RPMI7951 (cell line): ENCODE results near the gene ZNF831. TPM values are rescaled to one million over a fixed set of nuclear protein-coding genes. Genes with fewer than 3 reads are reported as not detected.

ENCODE experiments used
- DNase-seq: peaks from one replicate; pipeline ENCODE4 v3.0.0-alpha.2; 2012; ENCODE audit warnings: low read depth
- total RNA-seq: library from RNA; depleted of rRNA; stranded (reverse); fragments of >200 nt; shearing (Covaris generic); gene quantifications from 2 replicates; pipeline ENCODE4 v1.2.3, GENCODE V29; 2014

The ZNF831 gene
- total RNA-seq, 1 experiment from 2014 or later, result not detected

DNA sequence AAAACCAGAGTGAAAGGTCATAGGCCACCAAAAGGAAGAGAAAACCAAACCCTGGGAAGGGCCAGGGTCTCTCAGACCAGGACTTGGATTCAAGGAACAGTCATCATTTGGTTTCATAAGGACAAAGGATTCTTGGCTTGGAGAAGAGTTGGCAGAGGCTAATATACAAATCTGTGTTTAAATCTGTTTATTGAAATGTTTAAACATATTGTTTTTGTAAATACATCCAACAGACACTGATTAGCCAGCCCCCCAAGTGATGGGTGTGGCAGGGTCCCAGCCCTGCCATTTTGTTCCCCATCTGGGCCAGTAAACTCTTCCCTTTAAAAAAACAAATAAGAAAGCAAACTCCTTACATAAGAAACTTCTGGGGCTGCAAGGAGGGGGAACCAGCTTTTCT is 6.1 kb upstream of the ZNF831 start:
- DNase-seq, result no peak

DNA sequence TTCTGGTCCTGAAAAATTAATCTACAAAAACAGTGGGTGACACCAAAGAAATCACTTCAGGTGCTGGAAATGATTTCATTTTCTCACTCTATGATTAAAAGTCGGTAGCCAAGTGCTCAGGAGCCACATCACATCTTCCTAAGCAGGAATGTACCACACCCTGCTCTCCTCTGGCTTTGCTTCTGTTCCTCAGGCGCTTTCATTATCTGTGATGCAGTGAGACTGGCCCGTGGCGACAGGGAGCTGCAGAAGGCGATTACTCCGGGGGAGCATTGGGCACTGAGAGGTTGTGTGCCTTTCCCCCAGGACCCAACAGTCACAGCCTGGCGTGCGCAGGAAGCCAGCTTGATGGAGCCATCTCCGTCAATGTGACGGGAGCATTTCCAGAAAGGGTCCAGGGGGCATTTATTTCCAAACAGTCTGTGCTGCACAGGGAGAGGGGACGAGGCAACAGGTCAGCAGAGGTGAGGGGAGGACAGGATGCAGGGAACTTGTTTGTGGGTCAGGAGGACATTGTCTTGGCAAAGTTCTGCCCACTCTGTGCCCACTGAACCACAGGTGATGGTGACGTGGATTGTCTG is 5.6 kb upstream of the ZNF831 start:
- DNase-seq, result no peak

GRCh38 chr20:59158673-59159072 is 4.9 kb upstream of the ZNF831 start:
- no peak for DNase-seq

DNA sequence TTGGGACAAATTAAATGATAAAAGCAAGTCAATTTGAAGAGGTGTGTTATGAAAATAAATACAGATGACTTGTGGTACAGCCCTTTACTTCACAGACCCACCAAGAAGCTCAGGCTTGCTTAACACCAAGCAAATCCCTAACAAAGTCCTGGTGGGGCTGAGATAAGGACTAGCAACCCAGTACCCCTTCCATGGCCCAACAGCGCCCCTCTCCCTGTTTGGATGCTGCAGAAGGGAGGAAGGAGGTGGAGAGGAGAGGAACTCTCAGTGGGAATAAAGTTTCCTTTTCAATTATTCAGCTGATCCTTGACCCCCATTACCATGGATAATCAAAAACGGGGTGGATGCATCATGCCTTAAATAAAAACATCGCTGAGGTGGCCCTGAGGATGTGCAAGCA is 4.5 kb upstream of the ZNF831 start:
- DNase-seq, result no peak

GRCh38 chr20:59159493-59160376 is 3.9 kb upstream of the ZNF831 start:
- no peak for DNase-seq

DNA sequence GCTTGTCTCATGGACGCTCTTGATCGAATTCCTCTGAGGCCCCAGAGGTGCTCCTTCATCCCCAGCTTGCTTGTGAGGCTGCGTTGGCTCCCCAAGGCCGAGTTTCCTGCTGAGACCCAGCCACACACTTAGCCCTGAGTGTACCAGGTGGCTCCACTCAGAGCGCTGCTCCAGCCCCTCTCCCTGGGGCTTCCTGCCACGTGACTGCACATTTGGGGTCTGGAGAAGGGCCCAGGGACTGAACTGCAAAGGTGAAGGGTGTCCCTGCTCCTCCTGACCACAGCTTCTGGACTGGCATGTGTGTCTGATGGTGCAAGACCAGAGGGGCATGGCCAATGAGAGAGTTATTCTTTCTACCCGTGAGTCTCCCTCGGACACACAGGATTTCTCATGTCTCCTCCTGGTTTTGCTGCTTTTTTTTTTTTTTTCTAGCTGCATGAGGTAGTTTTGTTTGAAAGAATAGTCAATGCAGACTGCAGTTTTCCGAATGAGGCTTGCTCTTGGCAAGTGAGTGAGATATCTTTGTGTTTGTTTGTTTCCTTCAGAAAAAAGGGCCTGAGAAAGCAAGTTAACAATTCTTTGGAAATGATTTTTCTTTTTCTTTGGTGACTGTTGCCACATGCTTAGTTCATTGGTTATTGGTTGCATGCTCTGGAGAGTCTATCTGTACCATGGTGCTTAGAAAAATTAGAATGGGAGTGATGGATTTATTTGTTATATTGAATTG is 3.1 kb upstream of the ZNF831 start:
- DNase-seq, result no peak

DNA sequence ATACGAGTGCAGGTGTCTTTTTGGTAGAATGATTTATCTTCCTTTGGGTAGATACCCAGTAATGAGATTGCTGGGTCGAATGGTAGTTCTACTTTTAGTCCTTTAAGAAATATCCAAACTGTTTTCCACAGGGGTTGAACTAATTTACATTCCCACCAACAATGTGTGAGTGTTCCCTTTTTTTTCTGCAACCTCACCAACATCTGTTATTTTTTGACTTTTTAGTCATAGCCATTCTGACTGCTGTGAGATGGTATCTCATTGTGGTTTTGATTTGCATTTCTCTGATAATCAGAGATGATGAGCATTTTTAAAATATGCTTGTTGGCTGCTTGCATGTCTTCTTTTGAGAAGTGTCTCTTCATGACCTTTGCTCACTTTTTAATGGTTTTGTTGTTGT is 1.9 kb upstream of the ZNF831 start:
- DNase-seq, result no peak

GRCh38 chr20:59164686-59165391 is 1.2 kb downstream of the ZNF831 start:
- no peak for DNase-seq

- no peak for DNase-seq
Observed at GRCh38 chr20:59165396-59165795, 1.8 kb downstream of the ZNF831 start.

GRCh38 chr20:59165891-59166709 is 2.5 kb downstream of the ZNF831 start:
- DNase-seq, result no peak

DNA sequence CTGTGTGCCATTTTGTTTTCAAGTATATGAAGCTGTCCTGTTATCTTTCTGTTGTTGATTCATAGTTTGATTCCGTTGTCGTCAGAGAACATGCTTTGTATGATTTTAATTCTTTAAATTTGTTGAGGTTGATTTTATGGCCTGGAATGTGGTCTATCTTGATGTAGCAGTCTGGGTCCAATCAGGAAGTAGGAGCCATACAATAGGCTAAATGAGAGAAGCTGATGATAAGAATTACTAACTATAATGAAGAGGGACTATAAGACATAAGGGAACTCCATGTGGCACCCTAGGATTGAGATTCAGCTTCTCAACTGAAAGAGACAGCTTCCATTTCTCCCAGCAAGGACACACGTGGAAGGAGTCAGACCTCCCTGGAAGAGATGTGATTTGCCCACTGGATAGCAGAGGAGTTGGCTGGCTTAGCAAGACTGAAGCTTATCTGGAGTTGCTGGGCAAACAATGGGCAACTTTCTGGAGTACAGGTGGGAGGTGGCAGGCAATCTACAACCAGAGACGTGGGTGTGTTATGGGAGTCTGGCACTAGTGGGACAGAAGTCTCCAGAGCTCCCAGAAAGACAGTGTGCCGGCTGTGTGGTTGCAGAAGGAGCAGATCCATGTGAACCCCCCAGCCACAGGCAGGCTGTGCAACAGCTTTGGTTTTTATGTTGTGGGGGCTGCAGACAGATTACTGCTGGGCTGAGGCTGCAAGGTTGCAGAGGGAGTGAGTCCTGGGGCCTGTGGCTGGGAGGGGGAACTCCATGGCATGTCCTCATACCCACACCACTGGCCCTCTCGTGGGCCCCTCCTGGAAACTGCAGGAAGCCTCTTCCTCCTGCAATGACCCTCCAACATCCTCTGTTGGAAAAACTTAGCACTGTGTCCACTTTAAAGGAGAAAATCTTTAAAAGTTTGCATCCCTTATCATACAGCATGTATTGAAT is 7.1 kb downstream of the ZNF831 start:
- no peak for DNase-seq

GRCh38 chr20:59171986-59172385 is 8.4 kb downstream of the ZNF831 start:
- no peak for DNase-seq

DNA sequence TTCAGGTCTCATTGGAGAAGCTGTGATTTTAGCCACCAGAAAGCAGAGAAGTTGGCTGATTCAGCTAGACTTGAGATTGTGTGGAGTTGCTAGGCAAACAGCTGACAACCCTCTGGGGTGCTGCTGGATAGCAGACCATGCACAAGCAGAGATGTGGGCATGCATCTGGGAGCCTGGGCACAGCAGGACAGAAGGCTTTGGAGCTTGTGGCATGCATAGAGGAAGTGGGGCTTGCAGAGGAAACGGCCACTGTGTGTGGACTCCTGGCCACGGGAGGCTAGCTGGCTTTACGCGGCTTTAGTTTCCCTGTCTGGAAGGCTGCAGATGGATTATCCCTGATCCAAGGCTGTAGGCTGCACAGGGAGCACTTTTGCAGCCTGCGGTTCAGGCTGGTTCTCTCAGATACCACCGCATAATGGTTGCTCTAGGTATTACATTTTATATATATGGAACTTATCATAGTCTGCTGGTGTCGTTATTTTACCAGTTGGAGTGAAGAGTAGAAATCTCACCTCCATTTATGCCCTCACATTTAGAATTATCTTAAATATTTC is 10.4 kb downstream of the ZNF831 start:
- DNase-seq, result no peak

- no peak for DNase-seq
Observed at GRCh38 chr20:59175002-59175401, 11.4 kb downstream of the ZNF831 start.

DNA sequence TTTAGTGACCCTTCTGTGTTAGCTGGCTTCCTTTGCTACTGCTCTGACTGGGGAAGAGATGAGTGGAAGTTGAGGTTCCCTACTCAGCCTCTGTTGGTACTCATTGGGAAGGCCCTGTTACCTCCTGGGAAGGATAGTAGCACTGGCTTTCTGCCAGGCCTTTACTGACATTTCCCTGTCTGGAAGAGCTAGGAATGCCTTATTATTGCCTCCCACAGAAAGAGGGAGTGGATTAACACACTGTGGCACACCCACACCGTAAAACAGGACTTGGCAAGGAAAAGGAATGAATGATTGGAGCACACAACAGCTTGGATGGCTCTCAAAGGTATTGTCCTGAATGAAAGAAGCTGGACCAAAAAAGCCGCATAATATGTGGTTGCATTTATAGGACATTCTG is 12.2 kb downstream of the ZNF831 start:
- no peak for DNase-seq

DNA sequence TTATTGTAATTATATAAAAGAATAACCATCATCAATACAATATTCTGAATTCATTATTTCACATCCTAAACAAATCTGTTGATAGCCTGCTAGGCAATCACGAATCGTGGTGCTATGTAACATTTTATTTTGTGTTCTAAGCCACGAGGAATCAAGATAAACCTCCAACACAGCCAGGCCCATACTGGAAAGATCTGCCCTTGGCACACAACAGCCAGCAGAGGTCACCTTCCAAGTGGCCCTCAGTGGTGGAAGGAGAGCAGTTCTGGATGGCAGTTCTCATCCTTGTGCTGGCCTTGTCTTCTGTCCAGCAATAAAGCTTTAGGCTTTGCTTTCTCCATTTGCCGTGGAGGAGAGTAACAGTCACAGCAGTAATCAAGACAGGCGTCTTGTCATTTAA is 13.2 kb downstream of the ZNF831 start:
- no peak for DNase-seq

DNA sequence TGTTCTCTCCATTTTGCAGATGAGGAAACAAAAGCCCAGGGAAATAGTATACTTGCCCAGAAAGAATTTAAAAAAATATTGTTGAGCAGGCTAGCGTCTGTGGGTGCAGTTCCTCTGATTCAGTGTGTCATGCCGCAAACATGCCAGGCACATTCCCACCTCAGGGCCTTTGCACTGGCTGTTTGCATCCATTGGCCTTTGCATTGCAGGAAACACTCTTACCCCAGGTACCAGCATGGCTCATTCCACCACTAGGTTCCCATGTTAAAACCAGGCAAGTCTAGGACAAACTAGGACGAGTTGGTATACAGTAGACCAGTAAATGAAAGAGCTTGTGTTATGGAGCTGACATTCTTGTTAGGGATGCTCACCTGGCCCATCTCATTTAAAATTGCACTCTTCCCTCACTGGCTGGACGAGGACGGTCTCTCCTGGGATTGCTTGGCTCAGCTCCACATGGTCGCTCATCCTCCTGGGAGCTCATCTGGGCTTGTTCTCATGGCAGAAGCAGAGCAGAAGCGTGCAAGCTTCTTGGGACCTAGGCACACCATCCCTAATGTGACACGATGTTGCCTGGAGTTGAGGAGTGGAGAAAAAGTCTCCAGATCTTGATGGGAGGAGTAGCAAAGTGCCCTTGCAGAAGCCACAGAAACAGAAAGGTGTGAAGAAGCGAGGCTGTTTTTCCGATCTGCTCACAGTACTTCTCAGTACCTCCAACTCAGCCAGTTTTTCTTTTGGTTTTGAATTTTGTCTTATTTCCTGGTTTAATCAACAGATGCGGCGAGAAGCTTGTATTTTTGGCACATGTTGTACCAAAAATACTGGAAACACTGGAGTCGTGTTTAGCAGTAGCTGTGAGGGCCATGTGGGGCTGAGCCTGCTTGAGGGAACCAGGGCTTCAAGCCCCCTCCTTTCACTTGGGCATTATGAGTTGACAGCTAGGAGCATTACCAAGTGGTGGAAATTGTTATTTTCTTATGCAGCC is 13.9 kb downstream of the ZNF831 start:
- no peak for DNase-seq

DNA sequence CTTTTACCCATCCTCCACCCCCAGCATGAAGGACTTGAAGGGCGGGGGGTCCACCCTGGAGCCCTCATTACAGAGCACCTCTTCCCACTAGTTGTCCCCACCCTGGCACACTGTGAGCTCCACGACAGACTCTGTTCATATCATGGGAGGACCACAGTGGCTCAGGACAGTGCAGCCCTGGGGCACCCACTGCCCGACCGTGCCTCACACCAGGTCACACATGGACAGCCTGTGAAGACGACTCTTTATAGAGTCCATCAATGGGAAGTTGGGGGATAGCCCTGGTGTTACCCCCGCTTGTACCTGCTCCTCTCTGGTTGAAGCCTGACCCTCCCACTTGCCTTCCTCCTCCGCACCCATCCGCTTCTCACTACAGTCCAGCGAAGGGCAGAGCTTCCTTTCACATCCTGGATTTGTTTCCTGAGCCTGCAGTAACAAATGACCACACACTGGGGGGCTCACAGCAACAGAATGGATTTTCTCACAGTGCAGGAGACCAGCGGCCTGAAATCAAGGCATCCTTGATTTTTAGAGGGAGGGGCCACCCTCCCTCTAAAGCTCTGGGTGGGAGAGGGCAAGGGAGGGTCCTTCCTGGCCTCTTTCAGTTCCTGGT is 15.5 kb downstream of the ZNF831 start:
- no peak for DNase-seq
